Smooth muscle cell of the umbilical artery (primary cell): ENCODE measurements around the gene BTNL8. TPM values are rescaled to one million over a fixed set of nuclear protein-coding genes. Genes with fewer than 3 reads are reported as not detected.

Experiments
- total RNA-seq: library from RNA; depleted of rRNA; stranded (reverse); fragments of >200 nt; gene quantifications from 2 replicates; pipeline ENCODE4 v1.2.3, GENCODE V29; 2014

BTNL8 gene, protein sequence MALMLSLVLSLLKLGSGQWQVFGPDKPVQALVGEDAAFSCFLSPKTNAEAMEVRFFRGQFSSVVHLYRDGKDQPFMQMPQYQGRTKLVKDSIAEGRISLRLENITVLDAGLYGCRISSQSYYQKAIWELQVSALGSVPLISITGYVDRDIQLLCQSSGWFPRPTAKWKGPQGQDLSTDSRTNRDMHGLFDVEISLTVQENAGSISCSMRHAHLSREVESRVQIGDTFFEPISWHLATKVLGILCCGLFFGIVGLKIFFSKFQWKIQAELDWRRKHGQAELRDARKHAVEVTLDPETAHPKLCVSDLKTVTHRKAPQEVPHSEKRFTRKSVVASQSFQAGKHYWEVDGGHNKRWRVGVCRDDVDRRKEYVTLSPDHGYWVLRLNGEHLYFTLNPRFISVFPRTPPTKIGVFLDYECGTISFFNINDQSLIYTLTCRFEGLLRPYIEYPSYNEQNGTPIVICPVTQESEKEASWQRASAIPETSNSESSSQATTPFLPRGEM
- total RNA-seq: not detected in 2 replicates

GRCh38 chr5:180898621-180899246 is at the start of gene BTNL8:
Gene BTNL8 (plus strand): TSS chr5:180899159. CDS start chr5:180899311, 152 bp downstream.

DNA sequence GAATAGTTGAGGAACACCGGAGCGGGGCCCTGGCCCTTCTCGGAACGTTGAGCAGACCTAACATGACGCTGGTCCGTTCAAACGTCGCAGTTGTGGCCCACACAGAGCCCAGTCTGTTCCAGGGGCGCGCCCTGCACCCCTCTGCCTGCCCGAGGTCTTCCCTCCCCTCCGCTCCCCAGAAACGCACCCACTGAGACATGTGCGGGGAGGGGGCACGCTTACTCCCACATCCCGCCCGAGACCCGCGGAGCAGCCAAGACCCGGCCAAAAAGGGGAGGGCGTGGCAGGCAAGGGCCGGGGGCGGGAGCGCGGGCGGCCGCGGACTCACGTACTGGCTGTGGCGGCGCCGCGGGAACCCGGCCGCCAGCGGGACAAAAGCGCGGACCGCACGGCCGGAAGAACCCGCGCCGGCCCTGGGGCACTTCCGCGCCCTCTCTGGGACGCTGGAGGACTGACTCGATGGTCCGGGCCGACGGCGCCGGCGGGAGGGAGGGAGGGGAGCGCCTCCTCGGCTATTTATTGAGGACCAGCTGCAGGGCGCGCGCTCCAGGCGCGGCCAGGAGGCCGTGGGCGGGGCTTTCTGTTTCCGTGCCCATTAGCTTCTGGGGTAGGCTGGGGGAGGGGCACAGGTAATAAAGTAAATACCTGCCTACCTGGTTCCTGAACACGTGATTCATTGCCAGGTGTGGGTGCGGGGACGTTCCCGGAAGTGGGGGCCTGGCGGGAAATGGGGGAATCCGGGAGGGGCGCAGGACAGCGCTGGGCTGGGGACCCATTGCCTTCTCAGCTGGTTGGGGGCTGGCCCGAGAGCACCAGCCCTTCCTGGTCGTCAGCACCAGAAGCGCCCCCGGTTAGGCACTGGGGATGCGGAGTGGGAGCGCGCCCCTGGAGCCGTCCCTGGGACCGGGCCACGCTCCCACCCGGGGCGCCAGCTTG is 37.8 kb upstream of the BTNL8 start, which contains the start of gene ZFP62:
ZFP62 (minus strand) TSS at position 390 of the 936 bp plus-strand sequence; CDS start at position 333, 57 bp downstream.

DNA sequence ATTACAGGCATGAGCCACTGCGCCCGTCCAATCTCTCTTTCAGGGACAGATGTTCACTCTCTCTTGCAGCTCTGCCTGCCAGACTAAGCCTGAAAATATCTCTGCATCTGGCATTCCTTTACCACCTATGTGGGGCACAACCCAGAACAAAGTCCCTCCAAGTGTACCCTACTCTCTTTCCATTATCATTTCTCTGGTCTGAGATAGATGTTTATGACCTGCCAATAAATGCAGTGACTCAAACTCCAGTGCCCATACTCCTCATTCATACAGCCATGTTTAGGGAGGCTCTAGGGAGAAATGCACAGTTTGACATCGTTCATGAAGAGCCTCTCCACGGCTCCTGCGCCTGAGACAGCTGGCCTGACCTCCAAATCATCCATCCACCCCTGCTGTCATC is 89.6 kb downstream of the BTNL8 start, which contains the start of gene BTNL3:
BTNL3 (plus strand) TSS at position 255 of the 400 bp plus-strand sequence. CDS start 183 bp downstream, outside the sequence.

Other genes starting within 250 kb of the BTNL8 start
- 0.30 and 0.46 TPM in 2 replicates for gene FLT4, start 249.6 kb upstream of the BTNL8 start, total RNA-seq
- gene OR2Y1, start 159.1 kb upstream of the BTNL8 start, total RNA-seq: not detected in 2 replicates
- 96.2 and 122 TPM in 2 replicates for gene MGAT1, start 96.4 kb upstream of the BTNL8 start, total RNA-seq
- gene ZFP62, start 37.9 kb upstream of the BTNL8 start, total RNA-seq: 22.6 and 26.3 TPM in 2 replicates
- not detected in 2 replicates for gene BTNL3, start 89.7 kb downstream of the BTNL8 start, total RNA-seq
- not detected in 2 replicates for gene BTNL9, start 141.1 kb downstream of the BTNL8 start, total RNA-seq
- gene OR2V1, start 232.0 kb downstream of the BTNL8 start, total RNA-seq: not detected in 2 replicates
- not detected in 2 replicates for gene OR2V2, start 248.4 kb downstream of the BTNL8 start, total RNA-seq